CD8-positive, alpha-beta memory T cell (primary cell): Measurements from ENCODE around the gene HSPB3. TPM values are rescaled to one million over a fixed set of nuclear protein-coding genes. Genes with fewer than 3 reads are reported as not detected.

Experiments used
- CTCF ChIA-PET: fragments of 350-600 bp; sonication (Branson Sonifier 250); formaldehyde crosslinking; loops from one replicate; lab custom pipeline; 2021; ENCODE audit warnings: antibody characterized with exemption; lab: Charles Lee
- POLR2A ChIA-PET: fragments of 350-600 bp; sonication (Branson Sonifier 250); formaldehyde crosslinking; loops from one replicate; lab custom pipeline; 2021; ENCODE audit warnings: antibody characterized with exemption; lab: Charles Lee
- DNase-seq, 5 donors: peaks; one replicate each; pipeline versions ENCODE4 v3.0.0 to v3.0.0-alpha.2; 2020 to 2022; ENCODE audit warnings: mixed read lengths in 1 of 5
- H3K27ac ChIP-seq: one replicate; pipeline ENCODE4 v1.7.0; 2013; ENCODE audit warnings: low read depth, mild to moderate bottlenecking, low read length, moderate library complexity
- H3K27me3 ChIP-seq: 2 replicates; pipeline ENCODE4 v1.7.0; 2013; ENCODE audit warnings: low read length, mild to moderate bottlenecking; ENCODE audit not compliant: insufficient read depth, poor library complexity, severe bottlenecking
- H3K36me3 ChIP-seq: 2 replicates; pipeline ENCODE4 v1.7.0; 2013; ENCODE audit warnings: mild to moderate bottlenecking, low read length, moderate library complexity; ENCODE audit not compliant: insufficient read depth
- H3K4me1 ChIP-seq: 2 replicates; pipeline ENCODE4 v1.7.0; 2013; ENCODE audit warnings: mild to moderate bottlenecking, low read length, moderate library complexity; ENCODE audit not compliant: insufficient read depth
- H3K4me3 ChIP-seq: 2 replicates; pipeline ENCODE4 v1.7.0; 2013; ENCODE audit warnings: mild to moderate bottlenecking, low read length
- H3K9me3 ChIP-seq: 2 replicates; pipeline ENCODE4 v1.7.0; 2013; ENCODE audit warnings: mild to moderate bottlenecking, low read length
- H3K27ac Mint-ChIP-seq, 8 donors: one replicate each; pipeline ENCODE4 v1.8.0; 2020 to 2021; ENCODE audit warnings: mixed read lengths in 8 of 8, mild to moderate bottlenecking in 6 of 8, inconsistent platforms in 3 of 8, moderate library complexity in 3 of 8
- H3K27me3 Mint-ChIP-seq, 2 donors: one replicate each; pipeline ENCODE4 v1.8.0; 2020 to 2021; ENCODE audit warnings: mixed read lengths in 2 of 2, mild to moderate bottlenecking in 1 of 2, moderate library complexity in 1 of 2
- H3K36me3 Mint-ChIP-seq, 3 donors: one replicate each; pipeline ENCODE4 v1.8.0; 2020 to 2021; ENCODE audit warnings: mixed read lengths in 3 of 3, inconsistent platforms in 1 of 3, mild to moderate bottlenecking in 1 of 3
- H3K4me1 Mint-ChIP-seq, 3 donors: one replicate each; pipeline ENCODE4 v1.8.0; 2020 to 2021; ENCODE audit warnings: mixed read lengths in 3 of 3, inconsistent platforms in 1 of 3, mild to moderate bottlenecking in 1 of 3
- H3K4me3 Mint-ChIP-seq, 7 donors: one replicate each; pipeline ENCODE4 v1.8.0; 2020 to 2021; ENCODE audit warnings: mixed read lengths in 7 of 7, mild to moderate bottlenecking in 6 of 7, moderate library complexity in 4 of 7, inconsistent platforms in 2 of 7
- H3K9me3 Mint-ChIP-seq, 5 donors: one replicate each; pipeline ENCODE4 v1.8.0; 2020 to 2022; ENCODE audit warnings: mixed read lengths in 5 of 5, mild to moderate bottlenecking in 3 of 5, moderate library complexity in 2 of 5, inconsistent platforms in 1 of 5
- polyA plus RNA-seq: library from polyadenylated mRNA; unstranded; fragments of 300-500 nt; fragmentation: Illumina TruSeq; gene quantifications from one replicate; pipeline ENCODE4 v1.2.3, GENCODE V29; 2021
- total RNA-seq, 2 experiments: library from RNA; stranded (reverse); gene quantifications; one replicate each; pipeline ENCODE4 v1.2.3, GENCODE V29; 2021

HSPB3 gene
- total and polyA plus RNA-seq, 3 experiments from 2014 or later, result not detected

DNA sequence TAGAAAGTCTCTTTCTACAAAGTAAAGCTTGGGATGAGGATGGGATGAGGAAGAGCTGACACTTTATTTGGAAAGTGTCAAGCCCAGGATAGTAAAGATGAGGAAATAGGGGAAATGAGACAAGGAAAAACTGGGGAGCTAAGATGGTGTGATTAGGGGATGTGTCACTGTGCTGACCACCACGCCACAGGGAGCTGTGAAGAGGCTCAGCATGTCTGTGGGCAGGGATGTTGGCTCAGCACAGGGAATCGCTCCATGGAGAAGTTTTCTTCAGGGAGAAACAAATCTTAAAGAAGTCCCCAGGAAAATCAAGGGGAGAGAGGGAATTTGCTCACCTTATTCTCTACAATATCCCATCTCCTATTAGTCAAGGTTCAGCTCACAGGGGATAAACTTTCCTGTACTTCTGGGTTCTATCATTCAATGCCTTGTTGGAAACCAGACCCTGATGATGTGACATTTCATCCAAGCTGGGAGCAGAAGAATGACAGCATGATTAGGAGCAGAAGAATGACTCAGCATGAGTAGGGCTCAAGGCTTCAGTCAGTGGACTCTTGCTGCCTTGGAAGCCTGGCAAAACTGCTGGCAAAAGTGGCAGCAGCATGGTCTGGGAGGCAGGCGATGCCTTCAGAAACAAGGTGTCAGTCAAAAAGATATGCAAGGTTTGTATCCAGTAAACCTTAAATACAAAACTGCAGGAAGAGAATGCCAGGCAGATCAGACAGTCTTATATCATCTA lies 4.9 kb downstream of the HSPB3 start:
- peak overlapping the region; percentile 6 for H3K27ac ChIP-seq
- H3K9me3 ChIP-seq, result no peaks in the 10 kb centered on the region
- H3K4me3 ChIP-seq, result no peak overlapping the region
- H3K4me1 Mint-ChIP-seq, result no peaks in the 10 kb centered on the region
- H3K9me3 Mint-ChIP-seq, result peaks cover 4 to 18% (median 14%) of the 10 kb centered on the region in 5 donors
- no peak for DNase-seq
- no peaks in the 10 kb centered on the region for H3K27me3 ChIP-seq
- POLR2A ChIA-PET, result no interaction called here
- CTCF ChIA-PET, result no interaction called here
- H3K4me1 ChIP-seq, result no peaks in the 10 kb centered on the region
- H3K27me3 Mint-ChIP-seq, result peaks cover 13 to 43% of the 10 kb centered on the region in 2 donors
- H3K4me3 Mint-ChIP-seq, result no peak overlapping the region
- no peaks in the 10 kb centered on the region for H3K36me3 Mint-ChIP-seq
- H3K36me3 ChIP-seq, result no peaks in the 10 kb centered on the region
- no peak overlapping the region for H3K27ac Mint-ChIP-seq

DNA sequence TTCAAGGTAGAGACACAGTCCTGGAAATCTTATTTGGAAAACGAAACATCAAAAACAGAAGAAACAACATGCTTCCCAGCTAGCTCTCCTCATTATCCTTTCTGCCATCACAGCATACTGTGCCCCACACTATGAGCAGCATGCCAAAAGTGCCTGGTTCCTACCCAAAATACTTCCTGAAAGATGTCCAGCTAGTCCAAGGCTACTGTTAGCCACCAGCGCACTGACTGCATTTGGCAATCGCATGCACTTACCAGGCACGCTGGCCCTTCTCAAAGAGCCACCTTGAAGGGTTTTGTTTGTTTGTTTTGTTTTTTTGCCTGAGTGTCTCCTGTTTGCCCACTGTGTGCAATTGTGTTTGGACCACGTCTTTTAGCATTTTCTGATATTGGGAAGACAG lies 6.8 kb downstream of the HSPB3 start:
- H3K27me3 Mint-ChIP-seq, result peaks cover 20 to 40% of the 10 kb centered on the region in 2 donors
- no peaks in the 10 kb centered on the region for H3K36me3 ChIP-seq
- no peaks in the 10 kb centered on the region for H3K36me3 Mint-ChIP-seq
- no peak overlapping the region for H3K4me3 Mint-ChIP-seq
- no peaks in the 10 kb centered on the region for H3K4me1 Mint-ChIP-seq
- H3K27ac ChIP-seq, result no peak overlapping the region
- POLR2A ChIA-PET, result no interaction called here
- H3K27ac Mint-ChIP-seq, result no peak overlapping the region
- CTCF ChIA-PET, result no interaction called here
- DNase-seq, result no peak
- H3K4me1 ChIP-seq, result no peaks in the 10 kb centered on the region
- H3K4me3 ChIP-seq, result no peak overlapping the region
- no peaks in the 10 kb centered on the region for H3K27me3 ChIP-seq
- no peaks in the 10 kb centered on the region for H3K9me3 ChIP-seq
- peaks cover 4 to 20% (median 14%) of the 10 kb centered on the region in 5 donors for H3K9me3 Mint-ChIP-seq

DNA sequence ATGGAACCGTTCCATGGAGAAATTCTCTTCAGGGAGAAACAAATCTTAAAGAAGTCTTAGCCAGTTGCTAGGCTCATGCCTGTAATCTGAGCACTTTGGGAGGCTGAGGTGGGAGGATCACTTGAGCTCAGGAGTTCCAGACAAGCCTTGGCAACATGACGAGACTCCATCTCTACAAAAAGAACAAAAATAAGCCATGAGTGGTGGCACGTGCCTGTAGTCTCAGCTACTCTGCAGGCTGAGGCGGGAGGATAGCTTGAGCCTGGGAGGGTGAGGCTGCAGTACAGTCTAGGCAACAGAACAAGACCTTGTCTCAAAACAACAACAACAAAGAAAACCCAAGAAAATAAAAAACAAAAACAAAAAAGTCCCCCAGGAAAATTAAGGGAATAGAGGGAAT lies 8.2 kb downstream of the HSPB3 start:
- Histone ChIP-seq H3K27me3 (no peaks in the 10 kb centered on the region), H3K4me1 (no peaks in the 10 kb centered on the region), H3K36me3 (no peaks in the 10 kb centered on the region), H3K4me3 (no peak overlapping the region), H3K9me3 (no peaks in the 10 kb centered on the region), H3K27ac (no peak overlapping the region)
- Mint-ChIP-seq H3K4me3 (no peak overlapping the region), H3K36me3 (no peaks in the 10 kb centered on the region), H3K27me3 (peaks cover 20 to 38% of the 10 kb centered on the region in 2 donors), H3K4me1 (no peaks in the 10 kb centered on the region), H3K27ac (no peak overlapping the region), H3K9me3 (peaks cover 4 to 20% (median 14%) of the 10 kb centered on the region in 5 donors)
- ChIA-PET POLR2A (no interaction called here), CTCF (no interaction called here)
- no peak for DNase-seq

DNA sequence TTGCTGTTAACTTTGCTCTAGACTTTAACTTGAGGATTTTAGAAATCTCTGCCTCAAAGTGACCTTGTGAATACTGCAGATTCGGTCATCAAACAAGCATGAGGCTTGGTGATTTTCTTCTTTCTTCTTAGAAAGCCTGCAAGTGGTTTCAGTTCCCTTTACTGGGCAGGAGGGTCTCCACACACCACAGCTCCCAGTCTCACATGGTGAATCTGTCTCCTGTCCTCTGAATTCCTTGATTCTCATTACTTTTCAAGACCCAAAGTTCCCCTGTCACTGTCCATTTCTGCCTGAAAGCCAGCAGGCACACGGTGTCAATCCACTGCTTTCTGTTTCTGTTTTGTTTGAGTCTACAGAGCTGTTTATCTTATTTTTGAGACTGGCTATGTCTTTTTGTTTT lies 14.1 kb downstream of the HSPB3 start:
- H3K4me3 Mint-ChIP-seq, result peak overlapping the region in 5 of 7 donors; percentile 10 to 82 (median 63)
- ChIA-PET CTCF (interaction anchor here (1.1 kb wide), 1 partner anchor 12 kb away, joined by 3 read pairs; no protein-coding TSS in a partner anchor), POLR2A (no interaction called here)
- no peak overlapping the region for H3K27ac ChIP-seq
- peaks cover 0 to 2% (median 0%) of the 10 kb centered on the region in 5 donors for H3K9me3 Mint-ChIP-seq
- H3K27ac Mint-ChIP-seq, result peak overlapping the region in 2 of 8 donors; percentile 16 to 38
- no peak overlapping the region for H3K4me3 ChIP-seq
- H3K27me3 Mint-ChIP-seq, result peaks cover 6 to 7% of the 10 kb centered on the region in 2 donors
- no peaks in the 10 kb centered on the region for H3K36me3 Mint-ChIP-seq
- H3K9me3 ChIP-seq, result no peaks in the 10 kb centered on the region
- no peaks in the 10 kb centered on the region for H3K27me3 ChIP-seq
- H3K4me1 Mint-ChIP-seq, result peaks cover 6 to 14% (median 13%) of the 10 kb centered on the region in 3 donors
- H3K36me3 ChIP-seq, result no peaks in the 10 kb centered on the region
- H3K4me1 ChIP-seq, result no peaks in the 10 kb centered on the region
- DNase-seq, result no peak

DNA sequence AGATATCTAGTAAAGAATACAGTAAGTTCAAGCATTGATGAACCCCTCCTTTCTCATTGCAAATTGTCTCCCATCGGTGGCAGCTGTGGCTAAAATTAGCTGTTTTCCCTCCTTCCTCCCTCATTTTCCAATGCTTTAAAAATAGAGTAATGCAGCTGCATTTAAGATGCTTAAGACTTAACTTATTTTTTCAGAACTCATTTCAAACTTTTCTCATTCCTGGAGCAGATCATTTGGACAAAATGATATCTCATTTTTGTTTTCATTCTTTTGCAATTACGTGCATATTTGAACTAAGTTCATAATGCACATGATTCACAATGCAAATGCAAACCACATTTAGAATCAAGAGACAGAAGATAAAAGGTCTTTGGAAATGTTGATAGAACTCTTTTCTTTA lies 14.6 kb downstream of the HSPB3 start:
- Histone ChIP-seq H3K4me3 (no peak overlapping the region), H3K36me3 (no peaks in the 10 kb centered on the region), H3K27me3 (no peaks in the 10 kb centered on the region), H3K4me1 (no peaks in the 10 kb centered on the region), H3K27ac (no peak overlapping the region), H3K9me3 (no peaks in the 10 kb centered on the region)
- ChIA-PET CTCF (no interaction called here), POLR2A (no interaction called here)
- Mint-ChIP-seq H3K36me3 (no peaks in the 10 kb centered on the region), H3K4me3 (peak overlapping the region in 3 of 7 donors; percentile 11 to 82 (median 66)), H3K4me1 (peaks cover 6 to 14% (median 13%) of the 10 kb centered on the region in 3 donors), H3K27ac (no peak overlapping the region), H3K27me3 (peaks cover 6 to 8% of the 10 kb centered on the region in 2 donors), H3K9me3 (peaks cover 0 to 2% (median 0%) of the 10 kb centered on the region in 5 donors)
- DNase-seq, result no peak

DNA sequence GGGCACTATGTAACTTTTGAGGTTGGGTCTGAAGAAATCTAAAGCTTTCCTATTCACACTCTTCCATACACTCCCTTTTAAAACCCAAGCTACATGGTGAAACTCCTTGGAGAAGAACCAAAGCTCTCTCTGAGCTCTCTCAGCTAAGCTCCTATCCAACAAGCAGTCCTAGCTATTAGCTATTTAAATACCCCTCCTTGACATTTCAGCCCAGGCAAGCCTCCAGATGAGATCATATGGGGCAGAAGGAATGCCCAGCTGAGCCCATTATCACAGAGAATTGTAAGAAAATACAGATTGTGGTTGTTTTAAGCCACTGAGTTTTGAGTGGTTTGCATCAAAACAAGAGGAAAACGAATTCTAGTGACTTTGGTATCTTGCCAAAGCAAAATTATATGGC lies 15.2 kb downstream of the HSPB3 start:
- Histone ChIP-seq H3K27ac (no peak overlapping the region), H3K4me3 (no peak overlapping the region), H3K27me3 (no peaks in the 10 kb centered on the region), H3K9me3 (no peaks in the 10 kb centered on the region), H3K4me1 (no peaks in the 10 kb centered on the region), H3K36me3 (no peaks in the 10 kb centered on the region)
- POLR2A ChIA-PET, result no interaction called here
- Mint-ChIP-seq H3K9me3 (peaks cover 0 to 2% (median 0%) of the 10 kb centered on the region in 5 donors), H3K36me3 (no peaks in the 10 kb centered on the region), H3K27ac (peak overlapping the region in 1 of 8 donors; percentile 83), H3K27me3 (peaks cover 6 to 9% of the 10 kb centered on the region in 2 donors), H3K4me3 (peak overlapping the region in 1 of 7 donors; percentile 2), H3K4me1 (peaks cover 6 to 14% (median 13%) of the 10 kb centered on the region in 3 donors)
- no peak for DNase-seq
- CTCF ChIA-PET, result no interaction called here

DNA sequence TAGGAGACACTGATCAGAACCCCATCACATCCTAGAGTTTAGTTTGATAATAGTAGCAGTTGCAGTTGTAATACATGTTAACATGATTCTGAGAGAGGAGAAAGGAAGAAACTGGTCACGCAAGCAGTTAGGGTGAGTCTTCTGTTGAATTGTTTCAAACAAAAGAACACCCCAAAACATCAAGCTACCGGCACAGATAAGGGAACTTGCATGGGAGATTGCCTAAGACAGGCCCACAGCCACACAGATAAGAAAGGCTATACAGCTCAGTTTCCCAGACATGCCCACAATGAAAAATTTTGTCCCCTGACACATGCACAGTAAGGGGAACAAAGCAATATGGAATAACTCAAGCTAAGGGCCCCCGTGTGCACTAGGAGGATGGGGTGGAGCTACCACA lies 15.9 kb downstream of the HSPB3 start:
- Mint-ChIP-seq H3K27ac (no peak overlapping the region), H3K4me1 (peaks cover 6 to 14% (median 13%) of the 10 kb centered on the region in 3 donors), H3K9me3 (peaks cover 0 to under 1% (median 0%) of the 10 kb centered on the region in 5 donors), H3K27me3 (peaks cover 4 to 6% of the 10 kb centered on the region in 2 donors), H3K4me3 (no peak overlapping the region), H3K36me3 (no peaks in the 10 kb centered on the region)
- CTCF ChIA-PET, result interaction anchor here (1.2 to 1.7 kb wide), 2 partner anchors 18 to 46 kb away, joined by 3 to 5 read pairs; partner anchors contain the start of gene SNX18
- H3K36me3 ChIP-seq, result no peaks in the 10 kb centered on the region
- no peaks in the 10 kb centered on the region for H3K4me1 ChIP-seq
- POLR2A ChIA-PET, result no interaction called here
- no peak for DNase-seq
- no peak overlapping the region for H3K4me3 ChIP-seq
- no peaks in the 10 kb centered on the region for H3K27me3 ChIP-seq
- no peak overlapping the region for H3K27ac ChIP-seq
- H3K9me3 ChIP-seq, result no peaks in the 10 kb centered on the region

DNA sequence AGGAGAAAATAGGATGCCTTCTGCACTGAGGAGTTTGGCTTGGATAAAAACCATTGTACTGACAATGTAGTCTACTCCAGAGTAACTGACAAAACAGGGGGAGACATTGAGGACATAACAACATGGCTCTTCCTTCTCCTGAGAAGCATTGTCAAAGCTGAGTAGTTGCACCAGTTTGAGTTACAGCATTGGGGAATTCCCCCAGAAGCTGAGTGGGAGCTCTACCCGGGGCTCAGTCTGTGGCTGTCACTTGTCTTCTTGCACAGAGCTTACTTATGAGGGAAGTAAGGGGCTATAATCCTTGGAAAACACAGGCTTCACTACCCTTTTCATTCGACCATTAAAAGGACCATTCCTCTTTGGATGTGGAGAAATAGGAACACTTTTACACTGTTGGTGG lies 21.2 kb downstream of the HSPB3 start:
- Mint-ChIP-seq H3K27me3 (peaks cover 29 to 34% of the 10 kb centered on the region in 2 donors), H3K9me3 (no peaks in the 10 kb centered on the region), H3K27ac (no peak overlapping the region), H3K36me3 (no peaks in the 10 kb centered on the region), H3K4me3 (no peak overlapping the region), H3K4me1 (no peaks in the 10 kb centered on the region)
- H3K27ac ChIP-seq, result no peak overlapping the region
- H3K36me3 ChIP-seq, result no peaks in the 10 kb centered on the region
- no peak overlapping the region for H3K4me3 ChIP-seq
- no peaks in the 10 kb centered on the region for H3K4me1 ChIP-seq
- CTCF ChIA-PET, result no interaction called here
- no peaks in the 10 kb centered on the region for H3K9me3 ChIP-seq
- POLR2A ChIA-PET, result no interaction called here
- no peak for DNase-seq
- no peaks in the 10 kb centered on the region for H3K27me3 ChIP-seq
